HG03575 (cell line): ENCODE measurements around the gene RHOBTB3.

Experiments
- ATAC-seq: cut with Tn5 transposase; IDR thresholded peaks from one replicate; pipeline ENCODE4 v1.9.1; 2021; ENCODE audit not compliant: unreplicated experiment, insufficient number of reproducible peaks, low FRiP score; ENCODE audit errors: extremely low read depth

Gene RHOBTB3

DNA sequence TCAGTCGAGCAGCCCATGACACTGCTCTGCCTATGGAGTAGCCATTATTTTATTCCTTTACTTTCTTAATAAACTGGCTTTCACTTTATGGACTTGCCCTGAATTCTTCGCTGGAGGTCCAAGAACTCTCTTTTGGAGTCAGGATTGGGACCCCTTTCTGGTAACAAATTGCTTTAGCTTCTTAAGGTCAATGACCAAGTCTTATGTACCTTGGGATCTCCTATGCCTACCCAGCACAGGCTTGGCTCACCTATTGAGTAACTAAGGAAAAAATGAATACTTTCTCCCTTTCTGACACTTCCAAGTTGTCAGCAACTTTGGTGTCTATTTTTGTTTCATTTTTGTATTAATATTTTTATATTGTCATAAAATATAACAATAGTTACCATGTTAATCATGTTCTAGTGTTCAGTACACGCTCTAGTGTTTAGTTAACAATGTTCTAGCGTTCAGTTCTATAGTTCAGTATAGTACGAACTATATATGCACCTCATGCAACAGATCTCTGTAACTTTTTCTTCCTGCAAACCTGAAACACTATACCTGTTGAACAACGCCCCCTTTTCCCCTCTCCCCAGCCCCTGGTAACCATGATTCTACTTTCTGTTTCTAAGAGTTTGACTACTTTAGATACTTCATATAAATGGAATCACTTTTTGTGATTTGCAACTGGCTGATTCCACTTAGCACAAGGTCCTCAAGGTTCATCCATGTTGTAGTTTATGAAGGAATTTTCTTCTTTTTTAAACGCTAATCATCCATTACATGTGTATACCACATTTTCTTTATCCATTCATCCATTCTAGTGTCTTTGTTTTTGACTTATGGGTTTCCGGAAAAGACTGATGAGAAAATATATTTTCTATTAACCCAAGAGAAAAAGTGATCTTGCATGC lies 1.8 kb upstream of the RHOBTB3 start:
- no peak for ATAC-seq

DNA sequence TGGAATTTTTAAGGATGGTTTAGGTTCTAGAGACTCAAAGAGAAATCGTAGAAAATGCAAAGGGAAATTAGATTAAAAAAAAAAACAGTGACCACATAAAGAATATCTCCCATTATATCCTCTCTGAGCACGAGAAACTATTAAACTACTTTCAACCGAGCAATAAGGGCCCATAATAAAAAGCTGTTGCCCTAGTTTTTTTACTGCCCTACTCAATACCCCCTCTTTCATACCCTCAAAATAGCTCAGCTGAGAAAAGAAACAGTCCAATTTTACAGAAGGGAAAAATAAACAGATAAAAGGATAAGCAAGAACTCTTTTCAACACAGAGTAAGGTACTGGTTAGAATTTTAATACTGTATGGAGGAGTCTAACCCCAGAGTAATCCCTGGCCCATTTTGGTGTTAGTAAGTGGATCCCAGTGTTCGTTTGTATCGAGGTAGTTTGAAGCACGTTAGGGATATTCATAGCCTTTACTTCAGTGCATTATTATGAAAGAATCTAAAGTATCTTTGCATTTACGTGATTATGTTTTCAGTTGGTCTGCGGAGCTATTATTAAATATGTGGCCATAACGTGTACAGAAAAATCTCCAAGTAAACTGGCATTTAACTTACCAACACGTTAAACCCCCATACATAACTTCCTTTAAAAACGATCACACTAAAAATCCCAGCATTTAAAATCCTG lies 980 bp upstream of the RHOBTB3 start:
- ATAC-seq: no peak

DNA sequence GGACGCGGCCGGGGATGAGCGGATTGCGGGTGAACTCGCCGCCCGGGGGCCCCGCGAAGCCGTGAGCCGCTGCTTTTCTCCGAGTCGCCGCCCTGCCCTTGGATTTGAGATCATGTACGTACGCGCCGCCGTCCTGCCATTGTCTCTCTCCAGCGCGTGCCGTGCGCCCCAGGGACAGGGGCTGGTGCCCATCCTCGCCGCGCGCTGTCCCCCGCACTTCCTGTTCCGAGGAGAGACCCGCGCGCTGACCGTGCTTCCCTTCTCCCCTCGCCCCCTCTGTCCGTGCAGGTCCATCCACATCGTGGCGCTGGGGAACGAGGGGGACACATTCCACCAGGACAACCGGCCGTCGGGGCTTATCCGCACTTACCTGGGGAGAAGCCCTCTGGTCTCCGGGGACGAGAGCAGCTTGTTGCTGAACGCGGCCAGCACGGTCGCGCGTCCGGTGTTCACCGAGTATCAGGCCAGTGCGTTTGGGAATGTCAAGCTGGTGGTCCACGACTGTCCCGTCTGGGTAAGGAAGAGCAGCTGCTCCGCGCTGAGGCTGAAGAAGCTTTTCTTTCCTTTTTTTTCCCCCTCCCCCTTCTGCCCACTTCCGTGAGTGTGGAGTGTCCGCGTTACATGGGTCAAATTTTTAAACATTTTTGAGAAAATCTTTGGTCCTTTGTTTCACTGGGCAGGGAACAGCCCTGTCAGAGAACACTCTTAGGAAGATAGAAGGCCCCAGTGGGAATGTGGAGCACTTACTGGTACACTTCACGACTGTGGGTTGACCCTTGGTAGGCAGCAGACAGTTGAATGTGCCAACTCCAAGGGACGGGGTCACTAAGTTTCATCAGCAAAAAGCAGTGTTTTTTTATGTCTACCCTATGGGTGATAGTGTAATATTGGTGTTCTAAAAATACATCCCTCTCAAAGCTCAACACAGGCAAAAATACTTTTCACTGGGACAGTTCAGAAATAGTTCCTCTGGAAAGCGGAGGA lies 727 bp downstream of the RHOBTB3 start:
- ATAC-seq: no peak

DNA sequence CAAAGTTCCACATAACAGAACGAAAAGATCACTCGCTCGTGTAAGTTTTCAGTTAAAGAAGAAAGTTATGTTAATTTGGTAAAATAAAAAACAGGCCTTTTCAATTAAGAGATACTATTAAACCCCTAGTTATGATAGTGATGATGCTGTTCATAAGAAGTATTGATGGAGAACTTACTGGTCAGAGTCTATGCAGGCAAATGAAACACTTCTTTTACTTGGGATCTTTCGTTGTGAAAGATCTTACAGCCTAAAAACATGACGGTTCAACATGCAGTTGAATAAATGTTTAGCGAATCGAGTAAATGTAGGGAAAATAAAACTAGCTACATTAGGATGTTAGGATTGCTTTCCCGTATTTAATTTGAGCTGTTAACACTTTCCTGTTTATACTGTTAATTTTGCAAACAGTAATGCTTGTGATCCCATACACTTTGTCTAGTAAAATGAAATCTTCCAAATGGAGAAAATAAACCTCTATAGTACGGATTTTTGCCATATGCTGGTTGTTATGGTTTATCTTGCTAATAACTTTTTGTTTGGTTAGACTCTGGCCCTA lies 2.0 kb downstream of the RHOBTB3 start:
- no peak for ATAC-seq

DNA sequence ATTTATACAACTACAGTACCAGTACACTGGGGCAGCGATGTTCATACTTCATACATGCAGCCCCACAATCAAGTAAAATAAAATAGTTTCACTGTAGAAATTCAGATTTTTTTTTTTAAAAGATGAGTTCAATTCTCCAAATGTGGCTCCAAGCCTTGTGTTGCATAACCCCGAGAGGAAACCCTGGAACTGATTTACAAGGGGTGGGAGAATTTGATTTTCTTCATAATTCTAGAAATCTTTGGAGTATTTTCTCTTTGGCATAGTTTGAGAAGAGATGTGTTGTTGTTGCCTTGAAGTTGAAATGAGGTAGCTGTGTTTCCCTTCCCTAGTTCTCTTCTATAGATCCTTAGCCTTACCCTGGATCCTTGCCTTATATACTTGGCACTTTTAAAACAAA lies 3.1 kb downstream of the RHOBTB3 start:
- ATAC-seq: no peak

DNA sequence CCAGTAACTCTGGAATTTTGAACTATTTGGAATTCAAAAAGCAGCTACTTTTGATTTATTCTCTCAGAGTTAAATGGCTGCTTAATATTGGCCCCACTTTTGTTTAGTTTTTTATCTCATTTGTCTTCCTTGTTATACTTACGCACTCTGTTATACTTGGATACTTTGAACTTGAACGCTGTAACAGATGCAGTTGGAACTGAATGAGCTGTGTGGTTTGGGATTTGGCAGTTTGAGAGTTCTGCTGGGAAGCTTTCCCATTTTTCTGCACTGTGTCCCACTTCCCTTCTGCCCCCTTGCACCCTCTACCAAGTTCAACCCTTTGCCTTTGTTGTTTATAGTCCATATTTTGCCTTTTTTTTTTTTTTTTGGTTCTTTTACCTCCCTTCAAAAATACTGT lies 3.8 kb downstream of the RHOBTB3 start:
- ATAC-seq: no peak

DNA sequence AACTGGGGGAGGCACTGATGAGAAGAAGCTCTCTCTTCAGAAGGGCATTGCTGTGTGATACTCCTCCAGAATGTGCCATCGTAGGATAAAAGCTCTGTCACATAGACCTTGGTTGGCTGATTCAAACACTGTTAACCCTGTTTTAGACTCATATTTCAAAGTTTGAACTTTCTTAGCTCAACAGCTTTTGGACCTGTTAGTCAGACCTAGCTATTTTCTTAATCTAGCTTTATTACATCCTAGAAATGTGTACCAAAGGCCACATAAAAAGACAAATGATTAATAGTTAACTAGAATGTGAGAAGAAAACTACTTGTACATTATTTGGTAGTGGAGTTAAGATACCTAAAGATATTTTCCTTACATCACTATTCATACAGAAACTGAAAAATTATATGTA lies 4.3 kb downstream of the RHOBTB3 start:
- ATAC-seq: no peak

DNA sequence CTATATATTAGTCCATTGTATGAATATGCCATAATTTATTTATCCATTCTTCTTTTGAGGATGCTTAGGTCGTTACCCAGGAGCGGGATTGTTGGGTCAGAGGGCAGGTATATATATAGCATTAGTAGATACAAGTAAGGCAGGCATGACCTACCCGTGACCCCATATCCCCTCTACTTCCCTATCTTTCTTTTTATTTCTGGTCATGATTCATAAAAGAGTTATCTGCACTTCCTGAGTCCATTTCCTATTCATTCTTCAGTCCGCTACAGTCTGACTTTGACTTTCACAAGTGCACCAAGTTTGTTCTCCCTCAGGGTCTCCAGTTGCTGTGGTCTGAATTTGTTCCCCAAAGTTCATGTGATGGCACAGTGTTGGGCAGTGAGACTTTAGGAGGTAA lies 6.9 kb downstream of the RHOBTB3 start:
- no peak for ATAC-seq

DNA sequence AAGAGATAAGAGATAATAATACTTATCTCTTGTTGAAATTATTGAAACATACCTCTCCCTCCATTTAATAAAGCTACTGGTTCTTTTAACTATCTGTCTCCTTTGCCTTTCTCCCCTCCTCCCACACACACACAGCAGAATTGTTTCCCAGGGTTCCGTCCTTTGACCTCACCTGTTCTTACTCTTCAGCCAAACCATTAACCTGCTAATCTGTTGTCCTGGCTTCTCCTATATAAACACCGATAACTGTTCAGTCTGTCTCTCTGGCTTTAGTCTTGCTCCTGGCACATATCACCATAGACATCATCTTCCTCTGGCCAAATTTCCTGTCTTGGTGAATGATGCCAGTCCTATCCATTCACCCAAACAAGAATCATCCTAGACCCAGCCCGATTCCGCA lies 7.7 kb downstream of the RHOBTB3 start:
- ATAC-seq: no peak

DNA sequence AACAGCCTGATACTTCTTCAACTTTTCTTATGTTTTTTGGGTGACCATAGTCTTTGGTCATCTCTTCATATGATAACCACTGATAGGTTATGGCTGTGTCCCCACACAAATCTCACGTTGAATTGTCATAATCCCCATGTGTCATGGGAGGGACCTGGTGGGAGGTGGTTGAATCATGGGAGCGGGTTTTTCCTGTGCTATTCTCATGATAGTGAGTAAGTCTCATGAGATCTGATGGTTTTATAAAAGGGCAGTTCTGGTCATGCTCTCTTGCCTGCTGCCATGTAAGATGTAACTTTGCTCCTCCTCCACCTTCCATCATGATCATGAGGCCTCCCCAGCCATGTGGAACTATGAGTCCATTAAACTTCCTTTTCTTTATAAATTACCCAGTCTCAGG lies 8.7 kb downstream of the RHOBTB3 start:
- no peak for ATAC-seq

DNA sequence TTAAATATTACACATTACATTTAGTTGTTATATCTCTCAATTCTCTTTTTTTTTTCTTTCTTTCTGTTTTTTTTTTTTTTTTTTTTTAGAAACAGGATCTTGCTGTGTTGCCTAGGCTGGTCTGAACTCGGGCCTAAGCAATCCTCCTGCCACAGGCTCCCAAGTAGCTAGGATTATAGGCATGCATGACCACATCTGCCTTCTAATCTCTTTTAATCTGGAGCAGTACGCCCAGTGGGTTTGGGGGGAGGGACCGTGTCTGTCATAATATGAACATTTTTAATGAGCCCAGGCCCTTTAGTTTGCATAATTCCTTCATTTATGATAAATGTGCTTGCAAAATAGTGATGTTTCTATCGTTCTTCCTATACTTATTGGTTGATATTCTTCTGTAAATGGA lies 10.3 kb downstream of the RHOBTB3 start:
- no peak for ATAC-seq

DNA sequence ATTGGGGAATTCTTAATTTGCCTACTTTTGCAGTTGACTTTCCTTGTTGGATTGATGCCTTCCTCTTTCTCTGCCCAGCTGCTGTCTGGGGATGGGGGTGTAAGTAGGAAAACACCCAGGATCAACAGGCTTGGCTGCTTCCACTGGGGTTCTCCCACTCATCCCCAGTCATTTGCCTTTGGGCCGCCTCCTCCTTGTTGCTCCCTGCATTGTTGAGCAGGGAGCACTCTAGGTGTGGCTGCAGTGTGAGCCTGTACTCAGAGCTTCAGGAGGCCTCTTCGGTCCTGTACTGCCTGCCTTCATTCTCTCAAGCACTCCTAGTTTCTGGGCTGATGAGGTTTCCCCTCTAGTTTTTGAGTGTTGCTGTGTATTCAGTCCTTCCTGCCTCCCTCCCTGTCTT lies 12.1 kb downstream of the RHOBTB3 start:
- ATAC-seq: no peak

DNA sequence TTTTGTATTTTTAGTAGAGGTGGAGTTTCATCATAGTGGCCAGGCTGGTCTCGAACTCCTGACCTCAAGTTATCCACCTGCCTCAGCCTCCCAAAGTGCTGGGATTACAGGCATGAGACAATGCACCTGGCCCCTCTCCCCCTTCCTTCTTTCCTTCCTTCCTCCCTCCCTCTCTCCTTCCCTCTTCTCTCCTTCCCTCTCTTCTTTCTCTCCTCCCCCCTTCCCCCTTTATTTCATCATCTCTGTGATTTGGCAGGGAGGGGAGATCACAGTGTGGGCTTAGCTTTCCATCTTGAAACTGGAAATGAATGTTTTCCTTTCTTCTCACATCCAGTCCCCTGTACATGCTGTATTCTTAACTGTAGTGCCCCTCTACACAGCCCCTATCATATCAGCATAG lies 12.7 kb downstream of the RHOBTB3 start:
- ATAC-seq: no peak

DNA sequence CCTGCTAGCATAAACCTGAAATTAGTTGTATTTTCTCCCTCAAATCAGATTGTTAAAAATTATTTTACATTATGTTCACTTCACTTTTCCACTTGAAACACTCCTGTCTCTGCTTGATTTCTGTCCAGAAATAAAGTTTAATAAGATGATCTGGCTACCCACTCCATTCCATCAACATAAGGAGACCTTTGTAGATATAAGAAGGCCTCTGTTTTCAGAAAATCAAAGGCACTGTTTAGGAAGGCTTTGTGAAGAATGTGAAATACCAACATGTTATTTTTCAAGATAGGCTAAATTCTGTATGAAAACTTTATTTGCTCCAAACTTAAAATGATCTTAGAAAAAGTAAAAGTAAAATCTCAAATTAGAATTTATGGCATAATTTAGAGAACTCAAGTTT lies 15.1 kb downstream of the RHOBTB3 start:
- ATAC-seq: no peak

DNA sequence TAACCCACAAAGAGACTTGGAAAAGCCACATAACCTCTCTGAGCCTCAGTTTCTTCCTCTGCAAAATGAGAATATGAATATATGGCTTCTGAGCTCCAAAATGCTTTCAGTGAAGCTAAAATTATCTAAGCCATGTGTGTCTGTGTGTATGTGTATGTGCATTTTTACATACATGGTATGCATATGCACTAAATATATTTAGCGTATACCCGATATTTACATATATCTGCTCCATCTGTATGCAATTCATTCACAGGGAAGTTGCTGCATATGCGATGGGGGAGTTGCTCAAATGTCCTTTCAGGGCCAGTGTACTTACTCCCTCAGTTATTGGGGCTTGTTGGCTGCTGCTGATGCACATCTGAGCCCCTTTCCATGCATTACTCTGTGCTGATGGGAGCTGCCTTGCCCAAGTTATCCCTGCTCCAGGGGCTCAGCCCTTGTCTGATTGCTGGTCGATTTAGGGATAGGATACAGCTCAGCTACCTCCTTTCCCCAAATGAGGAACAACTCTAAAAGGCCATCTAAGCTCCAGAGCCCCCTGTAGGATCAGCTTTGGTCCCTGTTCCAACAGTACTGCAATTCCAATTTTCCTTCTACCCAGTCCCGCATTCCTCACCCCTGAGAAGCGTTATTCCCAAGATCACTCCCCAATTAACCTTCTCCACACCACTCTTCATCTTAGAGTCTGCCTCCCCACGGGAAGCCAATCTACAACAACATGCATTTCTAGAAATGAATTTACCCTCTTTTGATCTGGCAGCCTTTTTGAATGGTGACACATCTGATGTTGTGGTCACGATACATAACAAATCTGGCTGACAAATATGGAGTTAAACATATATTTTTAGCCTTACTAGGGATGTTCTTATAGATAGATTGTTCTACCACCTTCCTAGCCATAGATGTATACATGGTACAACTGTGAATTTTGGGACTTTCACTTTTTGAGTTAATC lies 15.9 kb downstream of the RHOBTB3 start:
- no peak for ATAC-seq

DNA sequence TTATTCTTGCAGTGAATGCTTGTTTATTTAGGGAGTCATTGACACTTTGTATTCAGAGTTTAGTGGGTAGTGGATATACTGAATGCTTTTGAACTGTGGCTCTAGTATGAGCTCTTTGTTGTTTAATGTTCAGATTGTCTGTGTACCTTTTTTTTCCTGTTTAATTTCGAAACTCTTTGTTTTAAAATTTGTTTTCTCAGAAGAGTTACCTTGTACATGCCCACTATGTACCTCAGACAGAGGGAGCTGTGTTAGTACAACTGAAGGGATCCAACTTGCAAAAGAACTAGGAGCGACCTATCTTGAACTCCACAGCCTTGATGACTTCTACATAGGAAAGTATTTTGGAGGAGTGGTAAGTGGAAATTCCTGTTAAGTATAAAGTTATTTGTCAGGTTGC lies 17.0 kb downstream of the RHOBTB3 start:
- no peak for ATAC-seq

DNA sequence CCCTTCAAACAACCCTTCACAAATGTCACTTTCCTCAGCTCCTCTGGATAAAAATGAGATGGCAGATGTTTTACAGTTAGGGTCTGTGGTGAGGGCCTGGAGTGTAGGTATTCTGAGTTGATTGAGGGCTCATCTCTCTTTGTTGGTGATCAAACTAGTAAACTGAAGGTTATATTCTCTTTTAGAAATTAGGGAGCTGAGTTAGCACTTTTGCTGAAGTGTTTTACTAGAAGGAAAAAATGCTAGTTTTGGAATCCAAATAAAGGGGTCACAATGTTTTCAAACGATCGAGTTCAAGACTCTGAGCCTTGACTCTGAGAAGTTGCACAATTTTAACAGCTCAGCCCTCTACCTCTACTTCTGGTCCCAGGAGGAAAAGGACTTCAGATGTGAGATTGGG lies 23.4 kb downstream of the RHOBTB3 start:
- no peak for ATAC-seq

DNA sequence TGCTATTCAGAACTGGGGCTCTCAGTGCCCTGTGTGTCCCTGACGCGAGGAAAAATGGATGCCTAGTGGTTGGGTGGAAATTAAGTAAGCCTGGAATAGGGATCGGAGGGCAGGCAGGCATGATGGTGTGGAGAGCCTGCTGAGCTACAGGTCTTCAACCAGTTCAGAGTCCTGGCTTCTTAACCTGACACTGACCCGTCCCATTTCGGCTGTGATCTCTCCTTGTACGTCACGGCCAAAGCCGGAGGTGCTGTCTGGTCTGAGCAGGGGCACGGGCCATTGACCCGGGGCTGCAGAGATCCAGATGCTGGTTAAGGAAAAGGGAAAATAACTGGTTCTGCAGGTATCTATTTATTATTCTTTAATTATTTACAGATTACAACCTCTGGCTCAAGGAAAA lies 27.9 kb downstream of the RHOBTB3 start:
- no peak for ATAC-seq
